Activated B cell treated with CpG ODN at 0.5 μM for 24 hours (primary cell): ENCODE measurements around the gene ENAH. TPM values are rescaled to one million over a fixed set of nuclear protein-coding genes. Genes with fewer than 3 reads are reported as not detected.

ENCODE experiments used
- ATAC-seq: fragments of 200-7000 bp; cut with Tn5 transposase; one replicate; pipeline ENCODE4 v1.10.0; 2021; ENCODE audit warnings: low read depth, mild to moderate bottlenecking, moderate library complexity
- CTCF ChIA-PET: fragments of 350-600 bp; sonication (Branson Sonifier 250); formaldehyde crosslinking; loops from one replicate; lab custom pipeline; 2021; ENCODE audit warnings: antibody characterized with exemption; lab: Charles Lee
- POLR2A ChIA-PET: fragments of 350-600 bp; sonication (Branson Sonifier 250); formaldehyde crosslinking; loops from one replicate; lab custom pipeline; 2021; ENCODE audit warnings: antibody characterized with exemption; lab: Charles Lee
- DNase-seq: peaks from one replicate; pipeline ENCODE4 v3.0.0; 2022
- H3K27ac Mint-ChIP-seq: one replicate; pipeline ENCODE4 v1.8.0; 2020; ENCODE audit warnings: mixed read lengths
- H3K27me3 Mint-ChIP-seq: one replicate; pipeline ENCODE4 v1.8.0; 2021; ENCODE audit warnings: mixed read lengths
- H3K36me3 Mint-ChIP-seq: one replicate; pipeline ENCODE4 v1.8.0; 2021; ENCODE audit warnings: low read depth, mixed read lengths
- H3K4me1 Mint-ChIP-seq: one replicate; pipeline ENCODE4 v1.8.0; 2021; ENCODE audit warnings: mixed read lengths
- H3K4me3 Mint-ChIP-seq: one replicate; pipeline ENCODE4 v1.8.0; 2020; ENCODE audit warnings: mild to moderate bottlenecking, mixed read lengths
- H3K9me3 Mint-ChIP-seq: one replicate; pipeline ENCODE4 v1.8.0; 2020; ENCODE audit warnings: mixed read lengths
- intact Hi-C: fragments of 100-400 bp; cut with micrococcal nuclease; formaldehyde crosslinking; loops from one replicate; pipeline ENCODE4 v1.15.1; 2024
- total RNA-seq: library from RNA; stranded (reverse); gene quantifications from 2 replicates; pipeline ENCODE4 v1.2.3, GENCODE V29; 2022
- TF ChIP-seq, protein P1 (sequence below): fragments of 200-600 bp; IDR thresholded peaks from one replicate; pipeline ENCODE4 v1.8.0; 2022; ENCODE audit warnings: antibody characterized with exemption, mild to moderate bottlenecking

Gene ENAH
- total RNA-seq, 1 donor from 2014 or later, result 1.2 TPM

DNA sequence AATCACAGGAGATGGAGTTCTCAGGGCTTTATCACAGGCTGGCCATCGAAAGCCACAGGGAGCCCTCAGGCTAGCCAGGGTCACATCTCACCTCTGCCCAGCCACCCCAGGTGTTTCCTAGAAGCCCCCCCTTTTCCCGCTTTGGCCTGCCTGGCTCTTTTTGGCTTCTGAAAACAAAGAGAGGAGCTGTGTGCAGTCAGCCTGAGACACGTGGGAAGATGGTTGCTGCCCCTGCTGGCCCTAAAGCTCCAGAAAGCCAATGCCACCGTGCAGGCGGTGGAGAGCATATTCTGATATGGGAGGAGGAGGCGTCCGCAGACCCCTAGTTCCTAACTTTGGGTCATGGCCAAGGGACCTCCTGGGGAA lies 206.3 kb downstream of the ENAH start:
- POLR2A ChIA-PET, result interaction anchor here (4.3 to 6.1 kb wide), 2 partner anchors 18 to 22 kb away, joined by 113 to 168 read pairs; partner anchors contain the start of gene LBR
- TF ChIP-seq, protein P1, sequence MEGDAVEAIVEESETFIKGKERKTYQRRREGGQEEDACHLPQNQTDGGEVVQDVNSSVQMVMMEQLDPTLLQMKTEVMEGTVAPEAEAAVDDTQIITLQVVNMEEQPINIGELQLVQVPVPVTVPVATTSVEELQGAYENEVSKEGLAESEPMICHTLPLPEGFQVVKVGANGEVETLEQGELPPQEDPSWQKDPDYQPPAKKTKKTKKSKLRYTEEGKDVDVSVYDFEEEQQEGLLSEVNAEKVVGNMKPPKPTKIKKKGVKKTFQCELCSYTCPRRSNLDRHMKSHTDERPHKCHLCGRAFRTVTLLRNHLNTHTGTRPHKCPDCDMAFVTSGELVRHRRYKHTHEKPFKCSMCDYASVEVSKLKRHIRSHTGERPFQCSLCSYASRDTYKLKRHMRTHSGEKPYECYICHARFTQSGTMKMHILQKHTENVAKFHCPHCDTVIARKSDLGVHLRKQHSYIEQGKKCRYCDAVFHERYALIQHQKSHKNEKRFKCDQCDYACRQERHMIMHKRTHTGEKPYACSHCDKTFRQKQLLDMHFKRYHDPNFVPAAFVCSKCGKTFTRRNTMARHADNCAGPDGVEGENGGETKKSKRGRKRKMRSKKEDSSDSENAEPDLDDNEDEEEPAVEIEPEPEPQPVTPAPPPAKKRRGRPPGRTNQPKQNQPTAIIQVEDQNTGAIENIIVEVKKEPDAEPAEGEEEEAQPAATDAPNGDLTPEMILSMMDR, result no peak
- no peak for ATAC-seq
- Mint-ChIP-seq H3K9me3 (no peaks in the 10 kb centered on the region), H3K27ac (no peak overlapping the region), H3K4me3 (no peak overlapping the region), H3K4me1 (peaks cover 47% of the 10 kb centered on the region), H3K27me3 (no peaks in the 10 kb centered on the region), H3K36me3 (no peaks in the 10 kb centered on the region)
- no peak for DNase-seq
- intact Hi-C loops, result loop anchor here (10.0 kb wide), 1 partner anchor 132 kb away; no protein-coding TSS in a partner anchor
- CTCF ChIA-PET, result no interaction called here

DNA sequence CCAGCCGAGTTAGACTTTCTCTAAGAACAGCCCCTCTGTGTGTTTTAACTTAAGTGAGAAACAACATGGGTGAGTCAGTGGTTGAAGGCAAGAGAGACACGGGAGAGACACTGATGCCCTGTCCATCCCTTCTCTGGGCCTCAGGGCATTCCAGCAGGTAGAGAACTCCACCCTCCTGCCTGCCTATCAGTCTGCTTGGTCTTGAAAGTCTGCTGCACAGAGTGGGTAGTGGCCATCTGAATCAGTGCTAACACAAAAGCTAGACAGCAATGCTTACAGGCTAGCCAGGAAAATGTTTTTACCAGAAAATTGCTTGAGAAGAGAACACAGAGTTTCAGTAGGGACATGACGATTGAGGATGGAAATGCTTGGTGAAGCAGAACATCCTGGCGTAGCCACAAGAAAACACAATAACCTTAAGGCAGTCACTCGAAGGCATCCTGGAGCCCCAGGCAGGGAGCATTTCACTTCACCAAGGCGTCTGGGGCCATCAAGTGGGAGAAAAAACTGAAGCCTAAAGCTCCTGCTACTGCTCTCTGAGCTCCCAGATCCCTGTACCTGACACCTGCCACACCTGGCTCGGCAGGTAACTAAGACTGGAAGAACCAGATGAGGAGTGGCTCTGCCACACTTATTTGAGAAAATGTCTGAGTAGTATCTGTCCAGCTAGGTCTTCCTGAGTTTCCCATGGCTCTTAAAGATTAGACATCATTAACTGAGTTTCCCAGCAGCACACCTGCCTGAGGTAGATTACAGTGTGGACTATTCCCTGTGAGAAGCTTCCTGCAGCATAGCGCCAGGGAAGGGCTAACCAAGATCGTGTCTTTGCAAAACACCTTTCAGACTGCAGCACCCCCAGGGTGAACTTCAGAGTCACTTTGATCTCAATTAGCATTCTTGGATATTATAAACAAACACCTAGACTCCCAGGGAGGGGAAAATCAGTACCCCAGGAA lies 207.0 kb downstream of the ENAH start:
- H3K27ac Mint-ChIP-seq, result peak overlapping the region; percentile 90
- intact Hi-C loops, result loop anchor here (1.0 to 10.0 kb wide), 3 partner anchors 18 to 131 kb away; partner anchors contain the start of gene LBR
- no peaks in the 10 kb centered on the region for H3K9me3 Mint-ChIP-seq
- DNase-seq (no peak), ATAC-seq (no peak)
- TF ChIP-seq, protein P1, result no peak
- H3K27me3 Mint-ChIP-seq, result no peaks in the 10 kb centered on the region
- H3K4me3 Mint-ChIP-seq, result peak overlapping the region; percentile 75
- H3K4me1 Mint-ChIP-seq, result peaks cover 52% of the 10 kb centered on the region
- POLR2A ChIA-PET, result interaction anchor here (0.8 to 6.1 kb wide), 8 partner anchors 9 to 616 kb away, joined by 4 to 168 read pairs (median 12); partner anchors contain the start of genes H3-3A, LBR, SDE2 and SRP9
- H3K36me3 Mint-ChIP-seq, result no peaks in the 10 kb centered on the region
- CTCF ChIA-PET, result interaction anchor here (0.7 to 2.5 kb wide), 5 partner anchors 15 to 619 kb away, joined by 3 to 21 read pairs (median 3); partner anchors contain the start of gene LBR

DNA sequence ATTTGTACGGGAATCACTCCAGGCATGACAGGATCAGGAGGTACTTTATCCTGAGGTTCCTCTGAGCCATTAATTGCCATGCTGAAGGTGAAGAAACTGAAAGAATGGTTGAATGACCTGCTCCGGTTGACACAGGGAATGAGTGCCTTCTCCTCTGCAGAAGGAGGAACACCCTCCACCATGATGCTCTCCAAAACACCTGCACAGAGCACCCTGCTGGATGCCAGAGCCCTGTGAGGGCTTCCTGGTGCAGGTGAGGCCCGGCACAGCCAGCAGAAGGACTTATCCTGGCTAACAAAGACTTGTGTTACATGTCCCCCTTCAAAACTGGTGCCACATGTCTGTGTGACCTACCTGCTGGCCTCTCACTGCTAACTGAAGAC lies 210.8 kb downstream of the ENAH start:
- Mint-ChIP-seq H3K9me3 (no peaks in the 10 kb centered on the region), H3K27me3 (no peaks in the 10 kb centered on the region), H3K4me1 (peaks cover 64% of the 10 kb centered on the region), H3K36me3 (no peaks in the 10 kb centered on the region), H3K4me3 (no peak overlapping the region), H3K27ac (peak overlapping the region; percentile 78)
- no peak for ATAC-seq
- DNase-seq, result no peak
- intact Hi-C loops, result loop anchor here (10.0 kb wide), 1 partner anchor 127 kb away; no protein-coding TSS in a partner anchor
- ChIA-PET POLR2A (interaction anchor here (0.6 to 6.1 kb wide), 4 partner anchors 13 to 37 kb away, joined by 3 to 168 read pairs (median 14); partner anchors contain the start of gene LBR), CTCF (interaction anchor here (1.1 to 2.7 kb wide), 4 partner anchors 12 to 122 kb away, joined by 3 to 12 read pairs (median 6); no protein-coding TSS in a partner anchor)
- TF ChIP-seq, protein P1, result no peak

DNA sequence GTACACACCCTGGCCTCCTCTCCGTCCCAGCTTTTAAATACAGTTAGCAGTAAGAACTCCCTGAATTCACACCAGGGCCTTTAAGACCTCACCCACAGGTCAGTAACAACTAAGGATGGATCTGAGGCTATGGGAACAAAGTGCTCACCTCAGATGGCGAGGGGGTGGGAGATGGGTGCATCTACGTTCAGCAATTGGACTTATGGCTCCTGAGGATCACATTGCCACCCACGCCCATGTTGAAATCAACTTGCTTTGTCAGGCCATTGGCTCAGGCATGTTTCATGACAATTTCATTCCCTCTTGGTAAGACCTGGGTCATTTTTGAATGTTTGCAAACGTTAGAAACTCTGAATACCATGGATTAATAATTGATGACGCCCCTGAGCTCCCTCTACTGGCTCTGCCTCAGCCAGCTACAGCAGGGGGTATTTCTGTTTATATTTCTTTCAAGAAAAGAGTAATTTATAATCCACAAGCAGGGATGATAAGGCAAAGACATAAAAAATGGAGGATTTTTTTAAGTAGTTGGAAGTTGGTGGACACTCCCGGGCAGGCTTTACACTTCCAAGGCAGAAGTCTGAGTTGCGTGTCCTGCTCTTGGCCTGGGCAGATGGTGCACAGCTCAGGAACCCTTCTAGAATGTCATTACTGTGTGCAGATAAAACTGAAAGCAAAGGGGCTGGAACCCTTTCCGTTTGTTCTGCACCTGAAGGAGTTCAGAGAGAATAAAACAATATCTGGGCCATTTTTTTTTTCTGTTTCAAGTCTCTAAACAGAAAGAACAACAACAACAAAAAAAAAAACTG lies 211.4 kb downstream of the ENAH start:
- ATAC-seq, result no peak
- intact Hi-C loops, result loop anchor here (1.0 to 10.0 kb wide), 3 partner anchors 13 to 127 kb away; partner anchors contain the start of gene LBR
- no peak for DNase-seq
- Mint-ChIP-seq H3K4me3 (peak overlapping the region; percentile 25), H3K27ac (peak overlapping the region; percentile 78), H3K9me3 (no peaks in the 10 kb centered on the region), H3K4me1 (peaks cover 69% of the 10 kb centered on the region), H3K27me3 (no peaks in the 10 kb centered on the region), H3K36me3 (no peaks in the 10 kb centered on the region)
- CTCF ChIA-PET, result interaction anchor here (1.1 to 2.7 kb wide), 4 partner anchors 11 to 122 kb away, joined by 3 to 12 read pairs (median 6); no protein-coding TSS in a partner anchor
- POLR2A ChIA-PET, result interaction anchor here (0.8 to 6.1 kb wide), 6 partner anchors 9 to 482 kb away, joined by 3 to 168 read pairs (median 4); partner anchors contain the start of genes LBR and PYCR2
- TF ChIP-seq, protein P1, result no peak
